ENCODE data around the gene SLC24A1. TPM values are rescaled to one million over a fixed set of nuclear protein-coding genes. Genes with fewer than 3 reads are reported as not detected.
A peak's percentile ranks its signal among the peaks of the same experiment; 100 is the strongest.

Gene SLC24A1
- 5.5 and 8.8 TPM in 2 replicates for total RNA-seq (2014; rRNA removed; shearing (Covaris generic))

GRCh38 chr15:65621638-65622037 is at the start of gene SLC24A1:
TSS of gene SLC24A1 (plus strand) at chr15:65621938. CDS start at chr15:65624081, 2,143 bp downstream.

GRCh38 chr15:65610871-65611718 is 10.6 kb upstream of the SLC24A1 start, which contains the start of gene INTS14:
TSS of gene INTS14 (minus strand) at chr15:65611131. CDS start at chr15:65607380, 3,751 bp downstream.

Small RNA genes lying within 50 kb of the gene (small RNA-seq; reads per million reads assigned to genes)
- 1.1 reads per million, percentile 58 among the genes with 10 or more reads in this experiment for gene SNORD13E

Other genes with a start within 250 kb of the SLC24A1 start
- 0.08 TPM in 1 of 2 replicates, not detected in the other for gene IGDCC3, start 243.9 kb upstream of the SLC24A1 start, total RNA-seq (2014; rRNA removed; shearing (Covaris generic))
- gene IGDCC4, start 199.0 kb upstream of the SLC24A1 start, total RNA-seq (2014; rRNA removed; shearing (Covaris generic)) = 0.11 TPM in 1 of 2 replicates, not detected in the other
- 28.9 and 38.4 TPM in 2 replicates for gene DPP8, start 104.2 kb upstream of the SLC24A1 start, total RNA-seq (2014; rRNA removed; shearing (Covaris generic))
- 71.4 and 72.0 TPM in 2 replicates for gene HACD3, start 91.5 kb upstream of the SLC24A1 start, total RNA-seq (2014; rRNA removed; shearing (Covaris generic))
- gene INTS14, start 10.8 kb upstream of the SLC24A1 start, total RNA-seq (2014; rRNA removed; shearing (Covaris generic)) = 41.6 and 66.7 TPM in 2 replicates
- gene DENND4A, start 170.4 kb downstream of the SLC24A1 start, total RNA-seq (2014; rRNA removed; shearing (Covaris generic)) = 19.8 and 27.9 TPM in 2 replicates
- 171 and 254 TPM in 2 replicates for gene RAB11A, start 247.6 kb downstream of the SLC24A1 start, total RNA-seq (2014; rRNA removed; shearing (Covaris generic))